GM19023 (cell line): ENCODE results near the gene RASGRP3.
A peak's percentile ranks its signal among the peaks of the same experiment; 100 is the strongest.

Experiments used
- ATAC-seq: cut with Tn5 transposase; IDR thresholded peaks from one replicate; pipeline ENCODE4 v1.9.1; 2021; ENCODE audit warnings: mild to moderate bottlenecking, moderate library complexity; ENCODE audit not compliant: unreplicated experiment

Gene RASGRP3

DNA sequence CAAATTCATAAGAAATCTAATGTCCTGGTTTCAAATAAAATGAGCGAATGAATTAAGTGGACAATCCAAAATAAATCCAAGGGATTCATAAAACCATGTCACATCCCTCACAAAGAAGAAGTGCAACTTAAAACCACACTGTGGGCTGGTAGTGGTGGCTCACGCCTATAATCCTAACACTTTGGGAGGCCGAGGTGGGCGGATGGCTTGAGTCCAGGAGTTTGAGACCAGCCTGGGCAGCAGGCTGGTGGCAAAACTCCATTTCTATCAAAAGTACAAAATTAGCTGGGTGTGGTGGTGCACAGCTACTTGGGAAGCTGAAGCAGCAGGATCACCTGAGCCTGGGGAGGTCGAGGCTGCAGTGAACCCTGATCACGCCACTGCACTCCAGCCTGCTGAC is 97.2 kb downstream of the RASGRP3 start:
- ATAC-seq, result no peak

DNA sequence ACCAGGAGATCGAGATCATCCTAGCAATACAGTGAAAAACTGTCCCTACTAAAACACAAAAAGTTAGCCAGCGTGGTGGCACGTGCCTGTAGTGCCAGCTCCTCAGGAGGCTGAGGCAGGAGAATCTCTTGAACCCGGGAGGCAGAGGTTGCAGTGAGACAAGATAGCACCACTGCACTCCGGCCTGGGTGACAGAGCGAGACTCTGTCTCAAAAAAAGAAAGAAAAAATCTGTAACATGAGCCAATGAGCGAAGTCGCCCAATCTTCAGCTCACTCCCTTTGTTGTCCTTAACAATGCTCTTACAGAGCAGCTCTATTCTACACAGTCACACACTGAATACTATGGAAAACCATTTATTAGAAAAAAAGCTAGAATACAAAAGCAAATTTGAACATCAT is 100.6 kb downstream of the RASGRP3 start:
- no peak for ATAC-seq

DNA sequence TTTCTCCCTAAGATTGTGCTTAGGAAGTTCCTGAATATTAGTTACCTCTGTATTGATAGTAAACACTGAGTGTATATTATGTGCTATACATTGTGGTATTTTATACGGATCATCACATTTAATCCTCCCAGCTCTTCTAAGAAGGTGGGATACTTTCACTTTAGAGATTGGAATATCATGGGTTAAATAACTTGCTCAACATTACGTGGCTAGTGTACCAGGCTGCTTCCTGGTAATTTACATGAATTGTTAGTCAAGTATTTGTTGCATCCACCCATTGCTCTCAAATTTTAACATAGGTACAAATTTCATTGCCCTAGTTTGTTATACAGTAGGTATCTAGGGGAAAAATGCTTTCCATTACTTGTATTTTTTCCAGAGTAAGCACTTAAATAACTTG is 101.2 kb downstream of the RASGRP3 start:
- no peak for ATAC-seq

DNA sequence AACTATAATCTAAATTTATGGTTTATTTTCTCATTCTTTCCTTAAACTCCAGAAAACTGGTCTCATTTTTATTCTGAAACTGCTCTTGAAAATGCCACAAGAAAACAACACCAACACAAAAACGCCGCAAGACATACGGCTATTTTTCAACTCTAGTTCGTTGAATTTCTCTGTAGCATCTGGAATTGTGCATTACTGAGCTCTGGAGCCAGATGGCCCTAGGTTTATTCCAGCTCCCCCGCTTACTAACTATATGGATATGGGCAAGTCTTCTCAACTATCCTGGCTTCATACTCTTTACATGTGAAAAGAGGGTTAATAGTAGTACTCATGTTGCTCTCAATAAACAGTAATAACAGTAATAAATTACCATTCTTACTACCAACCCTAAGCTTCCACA is 102.8 kb downstream of the RASGRP3 start:
- no peak for ATAC-seq

DNA sequence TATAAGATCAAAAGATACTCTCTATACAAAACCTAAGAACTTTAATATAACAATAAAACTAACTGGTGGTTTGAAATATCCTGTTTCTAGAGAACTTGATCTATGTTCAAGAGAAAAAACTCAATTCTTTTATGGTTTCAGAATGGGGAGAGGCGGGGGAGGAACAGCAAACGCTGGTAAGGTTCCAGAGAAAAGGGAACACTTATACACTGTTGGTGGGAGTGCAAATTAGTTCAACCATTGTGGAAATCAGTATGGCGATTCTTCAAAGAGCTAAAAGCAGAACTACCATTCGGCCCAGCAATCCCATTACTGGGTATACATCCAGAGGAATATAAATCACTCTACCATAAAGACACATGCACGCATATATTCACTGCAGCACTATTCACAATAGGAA is 105.4 kb downstream of the RASGRP3 start:
- no peak for ATAC-seq

DNA sequence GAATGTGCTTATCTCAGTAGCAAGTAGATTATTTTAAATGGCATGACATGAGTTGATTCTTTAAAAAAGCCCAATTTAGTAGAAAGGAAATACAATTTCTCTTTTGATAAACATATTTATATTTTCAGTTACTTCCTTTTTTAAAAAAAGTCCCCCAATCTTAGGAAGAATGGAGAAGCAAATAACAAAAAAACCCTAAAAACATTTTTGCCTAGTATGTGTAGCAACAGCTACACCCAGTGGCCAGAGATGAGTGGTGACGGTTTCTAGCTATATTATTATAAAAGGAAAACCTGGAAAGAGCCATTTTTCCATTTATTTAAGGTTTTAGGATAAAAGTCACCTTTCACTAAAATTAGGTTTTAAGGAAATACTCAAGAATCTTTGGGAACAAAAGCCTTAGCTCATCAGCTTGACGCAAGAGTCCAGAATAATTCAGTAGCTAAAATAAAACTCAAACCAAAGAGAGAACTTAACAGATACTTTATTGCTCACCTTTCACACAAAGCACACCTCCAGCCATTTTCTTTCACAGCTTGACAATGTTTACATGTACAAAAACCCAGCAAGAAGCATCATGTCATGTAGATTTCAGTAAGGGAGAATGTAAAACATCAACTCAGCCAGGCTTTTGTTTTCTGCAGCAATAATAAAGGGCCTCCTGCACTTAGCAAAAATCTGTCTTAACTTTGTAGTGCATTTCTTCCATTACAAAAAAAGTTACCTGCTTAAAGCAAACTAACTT is 106.9 kb downstream of the RASGRP3 start:
- peak; percentile 60 for ATAC-seq

DNA sequence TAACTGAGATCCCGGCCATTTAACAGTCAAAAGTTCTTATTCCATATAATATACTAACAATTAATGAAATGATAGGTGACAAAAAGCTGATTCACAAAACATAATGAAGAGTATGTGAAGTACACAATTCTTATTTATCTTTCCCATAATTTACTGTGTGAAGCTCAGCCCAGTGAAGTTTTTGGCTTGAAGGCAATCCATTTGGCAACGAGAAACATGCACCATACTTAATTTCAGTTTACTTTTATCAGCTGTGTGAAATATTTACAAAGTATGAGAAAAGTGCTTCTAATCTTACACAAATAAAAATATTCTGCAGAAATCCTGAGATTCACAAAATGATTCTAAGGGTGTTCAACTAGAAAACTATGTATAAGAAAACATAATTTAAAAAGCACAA is 110.3 kb downstream of the RASGRP3 start:
- no peak for ATAC-seq

DNA sequence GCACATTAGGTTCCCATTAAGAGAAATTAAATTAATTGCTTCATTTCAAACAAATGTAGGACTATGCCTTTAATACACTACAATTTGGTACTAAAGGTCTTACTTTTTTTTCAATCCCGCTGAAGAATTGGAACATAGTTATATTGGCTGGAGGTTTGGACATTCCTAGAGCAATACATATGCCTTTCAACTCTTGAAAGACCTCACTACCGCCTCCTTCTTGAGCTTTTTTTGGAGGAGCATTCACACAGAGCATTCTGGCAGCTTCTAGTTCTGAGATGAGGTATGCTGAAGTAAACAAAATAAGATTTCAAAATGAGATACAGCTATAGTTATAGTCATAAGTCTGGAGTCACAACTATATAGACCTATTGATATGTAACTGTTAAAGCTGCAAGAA is 111.8 kb downstream of the RASGRP3 start:
- ATAC-seq, result no peak

DNA sequence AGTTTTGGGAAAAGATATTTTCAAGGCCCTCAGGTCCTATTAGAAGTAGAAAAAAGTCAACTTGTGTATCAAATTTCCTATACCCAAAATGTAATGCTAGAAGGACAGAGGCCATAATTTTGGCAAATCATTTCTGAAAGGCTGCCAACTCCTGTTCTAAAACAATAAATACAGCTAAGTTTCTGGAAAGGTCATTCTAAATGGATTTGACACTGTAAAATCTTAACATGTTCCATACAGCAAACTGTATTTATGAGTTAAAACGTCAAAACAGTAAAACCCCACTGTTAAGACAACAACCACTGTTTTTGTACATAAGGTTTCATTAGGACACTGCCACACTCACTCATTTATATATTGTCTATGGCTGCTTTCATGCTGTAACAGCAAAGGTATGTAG is 113.0 kb downstream of the RASGRP3 start:
- ATAC-seq, result no peak

DNA sequence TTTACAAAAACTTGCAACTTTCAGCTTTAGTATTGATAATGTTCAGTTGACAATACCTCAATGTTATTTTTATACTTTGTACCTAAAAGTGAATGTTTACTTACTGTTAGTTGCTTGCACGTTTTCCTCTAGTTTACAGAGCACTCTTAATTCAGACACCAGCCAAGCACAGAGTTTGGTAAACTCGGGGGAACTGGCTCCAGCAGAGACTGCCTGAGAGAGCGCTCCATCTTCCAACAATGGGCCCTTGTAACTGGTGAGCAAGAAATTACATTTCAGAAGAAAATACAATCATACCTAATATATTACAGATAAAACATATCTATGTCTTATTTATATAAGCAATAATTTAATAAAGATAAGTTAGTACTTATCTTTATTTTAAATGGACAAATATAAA is 118.9 kb downstream of the RASGRP3 start:
- no peak for ATAC-seq

DNA sequence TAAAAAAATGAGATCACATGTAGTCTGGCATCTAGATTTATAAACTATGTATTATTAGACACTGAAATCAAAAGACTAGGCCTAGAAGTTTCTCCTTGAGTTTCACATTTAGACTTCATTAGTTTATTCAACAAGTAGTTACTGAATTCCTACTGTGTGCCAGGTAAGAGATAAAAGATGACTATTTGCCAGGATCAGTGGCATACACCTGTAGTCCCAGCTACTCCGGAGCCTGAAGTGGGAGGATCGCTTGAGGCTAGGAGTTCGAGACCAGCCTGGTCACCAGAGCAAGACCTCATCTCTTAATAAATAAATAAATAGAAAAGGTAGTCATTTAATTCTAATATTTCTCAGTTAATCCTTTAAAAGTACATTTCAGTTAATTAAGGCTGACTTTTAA is 120.6 kb downstream of the RASGRP3 start:
- ATAC-seq, result no peak

DNA sequence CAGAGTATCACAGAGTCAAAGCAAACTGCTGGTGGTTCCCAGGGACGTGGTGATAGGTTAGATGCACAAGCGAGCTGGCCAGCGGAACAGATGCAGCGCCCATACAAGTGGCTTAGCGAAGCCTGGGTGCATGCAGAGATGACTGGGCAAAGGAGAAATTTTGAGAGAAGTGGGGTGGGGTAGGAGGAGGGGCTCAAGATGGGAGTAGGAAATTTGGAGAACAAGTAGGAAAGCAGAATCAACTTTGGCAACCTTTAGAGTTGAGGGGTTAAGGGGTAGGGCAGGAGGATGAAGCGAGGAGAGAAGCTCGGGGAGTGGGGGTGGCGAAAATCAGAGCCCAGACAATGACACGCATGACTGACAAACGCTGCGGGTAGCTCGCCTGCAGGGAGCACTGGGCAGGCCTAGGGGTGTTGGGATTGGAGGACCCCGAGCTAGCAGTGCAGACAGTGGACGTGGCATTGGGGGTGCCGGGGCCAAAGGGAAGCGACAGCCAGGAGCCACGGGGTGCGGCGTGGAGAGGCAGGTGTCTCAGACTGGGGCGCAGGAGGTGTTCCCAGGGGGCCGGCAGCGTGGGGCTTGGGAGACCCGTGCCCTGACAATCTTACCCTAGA is 122.2 kb downstream of the RASGRP3 start:
- ATAC-seq, result peak; percentile 47

DNA sequence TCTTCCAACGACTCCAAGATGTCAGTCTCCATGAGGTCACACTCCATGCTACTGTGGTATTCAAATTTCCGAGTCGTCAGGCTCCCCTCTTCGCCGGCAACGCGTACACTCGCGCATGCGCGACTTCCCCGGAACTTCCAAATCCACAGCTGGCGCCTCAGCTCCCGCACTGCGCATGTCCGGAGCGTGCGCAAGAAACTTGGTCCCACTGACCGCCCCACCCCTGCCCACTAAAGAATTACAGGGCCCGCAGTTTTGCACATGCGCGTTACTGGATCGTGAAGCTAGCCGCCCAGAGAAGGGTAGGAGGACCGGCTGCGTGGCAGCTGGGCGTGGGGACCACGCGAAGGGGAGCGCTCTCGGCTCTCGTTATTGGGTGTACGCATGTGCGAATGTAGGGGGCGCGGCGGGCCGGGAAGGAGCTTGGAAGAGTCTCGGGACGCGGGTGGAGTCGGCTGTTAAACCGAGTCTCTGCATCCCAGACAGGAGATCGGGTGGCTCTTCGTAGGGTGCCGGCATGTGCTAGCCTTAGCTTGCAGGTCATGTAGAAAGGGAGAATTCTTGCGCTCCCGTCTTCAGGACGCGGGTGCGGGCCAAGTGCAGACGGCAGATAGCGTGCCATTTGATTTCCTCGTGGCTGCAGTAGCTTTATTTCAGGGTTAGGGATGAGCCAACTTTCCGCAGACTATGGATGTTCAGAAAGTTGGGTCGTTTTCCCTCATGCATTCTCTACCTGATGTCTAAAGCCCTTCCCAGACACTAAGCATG is 122.9 kb downstream of the RASGRP3 start, which contains the start of gene FAM98A:
FAM98A (minus strand) TSS at position 125 of the 768 bp plus-strand sequence; CDS start at position 47, 78 bp downstream.
- ATAC-seq, result peak; percentile 87

DNA sequence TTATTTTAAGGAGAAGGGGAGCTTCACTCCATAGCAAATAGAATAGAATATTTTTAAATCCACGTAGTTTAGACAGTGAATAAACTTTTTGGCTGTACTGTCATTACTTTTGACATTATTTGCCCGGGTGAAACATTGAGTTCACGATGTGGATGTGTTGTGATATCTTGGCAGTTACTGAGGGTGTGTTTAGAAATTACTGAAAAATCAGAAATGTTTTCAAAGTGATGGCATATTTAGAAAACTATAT is 123.4 kb downstream of the RASGRP3 start:
- no peak for ATAC-seq

DNA sequence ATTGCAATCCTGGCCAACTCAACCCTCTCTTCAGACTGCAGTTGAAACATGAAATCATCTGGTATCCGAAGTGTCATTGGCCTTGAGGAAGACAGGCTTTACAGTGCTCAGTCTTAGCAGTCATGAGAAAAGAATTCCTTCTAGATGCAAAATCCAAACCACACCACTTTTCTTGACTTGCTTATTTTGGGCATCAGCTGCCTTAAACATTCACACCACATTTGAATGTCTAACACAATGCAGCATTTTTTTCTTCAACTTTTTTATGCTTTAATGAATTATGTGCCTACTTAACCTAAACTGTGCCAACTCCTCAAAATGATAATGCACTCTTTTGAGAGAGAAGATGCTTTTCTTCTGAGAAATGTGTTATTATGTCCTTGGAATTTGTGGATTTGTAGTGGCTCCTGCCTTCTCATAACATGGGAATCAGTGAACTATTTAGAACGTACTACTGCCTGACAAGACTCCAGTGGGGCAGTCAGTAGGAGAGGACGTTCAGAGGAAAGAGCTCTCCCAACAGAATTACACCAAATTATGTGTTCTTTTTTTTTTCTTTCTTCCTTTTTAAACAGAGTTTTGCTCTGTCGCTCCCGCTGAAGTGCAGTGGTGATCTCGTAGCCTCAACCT is 125.9 kb downstream of the RASGRP3 start:
- ATAC-seq, result no peak

DNA sequence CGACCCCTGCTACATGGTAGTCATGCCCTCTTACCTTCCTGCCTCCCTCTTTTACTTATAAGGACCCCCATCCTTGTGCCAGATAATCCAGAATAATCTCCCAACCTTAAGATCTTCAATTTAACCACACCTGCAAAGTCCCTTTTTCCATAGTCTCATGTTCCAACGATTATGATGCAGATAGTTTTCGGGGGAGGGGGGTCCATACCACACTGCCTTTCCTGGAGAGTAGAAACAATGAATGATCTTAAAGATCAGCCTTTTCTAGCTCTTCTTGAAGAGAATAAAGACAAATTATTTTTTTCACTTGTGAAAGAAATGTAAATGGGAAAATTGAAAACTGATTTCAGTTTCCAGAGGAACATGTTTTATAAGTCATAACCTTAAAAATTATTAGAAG is 127.0 kb downstream of the RASGRP3 start:
- no peak for ATAC-seq

DNA sequence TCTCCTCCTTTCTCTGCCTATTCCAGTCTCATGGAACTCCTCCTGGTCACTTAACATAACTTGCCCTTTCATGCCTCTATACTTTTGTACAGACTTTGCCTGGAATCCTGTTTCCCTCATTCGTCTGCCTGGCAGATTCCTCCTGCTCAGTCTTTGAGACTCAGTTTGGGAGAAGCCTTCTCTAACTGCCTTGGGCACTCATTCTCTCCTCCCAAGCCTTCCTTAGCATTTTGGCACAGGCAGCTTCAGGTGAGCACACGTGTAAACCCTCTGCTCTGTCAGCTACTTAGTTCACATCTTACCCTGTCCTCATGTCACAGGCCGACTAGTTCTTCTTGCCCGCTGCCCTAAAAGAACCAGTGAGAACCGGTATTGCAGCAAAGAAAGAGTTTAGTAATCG is 128.6 kb downstream of the RASGRP3 start:
- no peak for ATAC-seq

DNA sequence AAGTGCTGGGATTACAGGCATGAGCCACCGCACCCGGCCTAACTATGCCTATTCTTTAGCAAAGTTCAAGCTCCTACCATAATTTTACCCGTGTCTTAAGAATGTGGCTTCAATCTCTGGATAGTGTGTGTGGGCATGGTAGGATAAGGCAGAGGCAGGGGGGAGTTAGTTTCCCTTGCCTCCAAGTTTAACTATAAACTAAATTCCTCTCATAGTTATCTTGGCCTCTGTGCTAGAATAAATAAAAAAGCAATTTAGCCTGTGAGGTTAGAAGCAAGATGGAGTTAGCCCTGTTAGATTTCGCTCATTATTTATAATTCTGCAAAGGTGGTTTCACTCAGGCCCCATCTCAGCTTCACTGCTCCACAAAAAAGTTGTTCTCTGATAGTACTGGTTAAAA is 129.7 kb downstream of the RASGRP3 start:
- no peak for ATAC-seq

DNA sequence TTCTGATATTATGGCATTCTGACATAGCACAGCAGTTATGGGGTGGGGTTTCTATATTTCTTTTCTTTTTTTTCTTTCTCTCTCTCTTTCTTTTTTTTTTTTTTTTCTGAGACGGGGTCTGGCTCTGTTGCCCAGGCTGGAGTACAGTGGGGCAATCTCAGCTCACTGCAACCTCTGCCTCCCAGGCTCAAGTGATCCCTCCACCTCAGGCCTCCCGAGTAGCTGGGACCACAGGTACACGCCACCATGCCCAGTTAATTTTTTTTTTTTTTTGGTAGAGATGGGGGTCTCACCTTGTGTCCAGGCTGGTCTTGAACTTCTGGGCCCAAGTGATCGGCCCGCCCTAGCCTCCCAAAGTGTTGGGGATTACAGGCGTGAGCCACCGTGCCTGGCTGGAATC is 130.2 kb downstream of the RASGRP3 start:
- no peak for ATAC-seq

DNA sequence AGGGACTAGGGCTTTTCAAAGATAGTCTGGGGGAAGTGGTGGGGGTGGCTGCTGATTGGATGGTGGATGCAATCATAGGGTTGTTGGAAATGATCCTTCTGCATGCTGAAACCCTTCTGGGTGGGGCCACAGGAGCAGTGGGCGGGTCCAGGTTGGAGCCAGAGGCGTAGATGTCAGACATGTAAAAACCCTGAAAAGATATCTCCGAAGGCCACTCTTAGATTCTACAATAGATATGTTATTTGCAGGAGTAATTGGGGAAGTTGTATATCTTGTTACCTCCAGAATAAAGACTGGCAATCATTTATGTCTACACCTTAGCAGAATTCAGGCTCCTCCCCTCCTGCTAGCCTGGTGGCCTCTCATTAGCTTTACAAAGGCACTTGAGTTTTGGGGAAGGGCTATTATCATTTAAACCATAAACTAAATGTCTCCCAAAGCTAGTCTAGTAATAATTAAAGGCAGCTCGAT is 130.8 kb downstream of the RASGRP3 start:
- no peak for ATAC-seq

DNA sequence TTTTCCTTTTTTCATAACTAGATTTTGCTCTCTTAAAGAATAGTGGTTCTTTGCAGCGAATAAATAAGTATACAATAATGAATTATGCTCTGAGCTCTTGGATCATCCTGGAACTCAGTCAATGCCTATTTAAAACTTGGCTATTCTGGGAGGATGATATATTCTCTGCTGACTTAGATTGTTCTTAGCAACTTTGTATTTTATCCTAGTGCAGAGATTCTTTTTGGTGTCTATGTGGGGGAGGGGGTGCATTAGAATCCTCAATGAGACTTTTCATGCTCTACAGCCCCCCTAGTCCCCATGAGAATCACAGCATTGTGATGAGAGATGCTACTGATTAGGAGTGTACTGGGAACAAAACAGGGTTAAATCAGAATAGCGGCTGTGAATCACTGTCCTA is 131.5 kb downstream of the RASGRP3 start:
- no peak for ATAC-seq

DNA sequence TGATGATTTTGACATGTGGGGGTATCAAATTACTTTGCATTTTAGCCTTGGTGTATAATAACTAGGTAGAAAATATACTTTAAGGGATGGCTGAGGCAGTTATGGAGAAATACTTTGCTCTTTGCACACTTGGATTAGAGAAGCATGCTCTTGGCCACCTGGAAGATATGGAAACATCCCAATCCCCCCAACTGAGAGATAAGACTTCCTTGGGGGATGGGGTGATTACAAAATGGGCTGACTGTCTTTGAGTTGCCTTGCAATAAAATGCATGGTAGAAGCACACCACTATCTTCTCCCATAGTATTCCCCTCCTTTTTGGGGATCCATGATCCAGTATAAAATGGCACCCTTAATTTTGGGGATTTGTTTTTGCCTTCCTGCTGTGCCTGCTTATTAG is 137.7 kb downstream of the RASGRP3 start:
- ATAC-seq, result no peak
